Astrocyte (in vitro differentiated cells and primary cell): ENCODE data around the gene SYNE1. TPM values are rescaled to one million over a fixed set of nuclear protein-coding genes. Genes with fewer than 3 reads are reported as not detected.

Experiments
- DNase-seq: peaks from one replicate; pipeline ENCODE4 v3.0.0-alpha.2; 2010; ENCODE audit warnings: low read depth
- FAIRE-seq: peaks from 2 replicates; lab custom pipeline; 2011; peaks lifted over from hg19 to GRCh38; lab: Jason Lieb, UNC
- H2AFZ ChIP-seq: 2 replicates; pipeline ENCODE4 v1.6.0; 2012; ENCODE audit warnings: low read depth, low read length, inconsistent platforms
- H3K27ac ChIP-seq: 2 replicates; pipeline ENCODE4 v1.5.1; 2011; ENCODE audit warnings: low read depth, low read length, inconsistent platforms
- H3K27me3 ChIP-seq: 2 replicates; pipeline ENCODE4 v1.6.0; 2011; ENCODE audit warnings: low read length, inconsistent platforms; ENCODE audit not compliant: insufficient read depth
- H3K36me3 ChIP-seq: 2 replicates; pipeline ENCODE4 v1.5.1; 2011; ENCODE audit warnings: low read length, inconsistent platforms; ENCODE audit not compliant: insufficient read depth
- H3K4me1 ChIP-seq: 2 replicates; pipeline ENCODE4 v1.5.1; 2011; ENCODE audit warnings: low read length, inconsistent platforms; ENCODE audit not compliant: insufficient read depth
- H3K4me2 ChIP-seq: 2 replicates; pipeline ENCODE4 v1.6.0; 2012; ENCODE audit warnings: low read length, inconsistent platforms
- H3K4me3 ChIP-seq: 2 replicates; pipeline ENCODE4 v1.5.1; 2011; ENCODE audit warnings: low read depth, mild to moderate bottlenecking, low read length, inconsistent platforms; ENCODE audit not compliant: insufficient read depth
- H3K79me2 ChIP-seq: 2 replicates; pipeline ENCODE4 v1.6.0; 2012; ENCODE audit warnings: mild to moderate bottlenecking, low read length, inconsistent platforms; ENCODE audit not compliant: insufficient read depth
- H3K9ac ChIP-seq: 2 replicates; pipeline ENCODE4 v1.6.0; 2012; ENCODE audit warnings: mild to moderate bottlenecking, low read length, inconsistent platforms
- H3K9me3 ChIP-seq: 2 replicates; pipeline ENCODE4 v1.5.1; 2012; ENCODE audit warnings: low read depth, mild to moderate bottlenecking, low read length, inconsistent platforms; ENCODE audit not compliant: insufficient read depth
- H4K20me1 ChIP-seq: 2 replicates; pipeline ENCODE4 v1.6.0; 2012; ENCODE audit warnings: low read length, inconsistent platforms; ENCODE audit not compliant: insufficient read depth
- H3K27ac Mint-ChIP-seq: one replicate; pipeline ENCODE4 v1.8.0; 2021; ENCODE audit warnings: mild to moderate bottlenecking, mixed read lengths; ENCODE audit not compliant: unreplicated experiment
- H3K27me3 Mint-ChIP-seq: one replicate; pipeline ENCODE4 v1.8.0; 2021; ENCODE audit warnings: low read depth, mixed read lengths; ENCODE audit not compliant: unreplicated experiment
- H3K36me3 Mint-ChIP-seq: one replicate; pipeline ENCODE4 v1.8.0; 2021; ENCODE audit warnings: low read depth, mixed read lengths; ENCODE audit not compliant: unreplicated experiment
- H3K4me1 Mint-ChIP-seq: one replicate; pipeline ENCODE4 v1.8.0; 2021; ENCODE audit warnings: low read depth, mixed read lengths; ENCODE audit not compliant: unreplicated experiment
- H3K4me3 Mint-ChIP-seq: one replicate; pipeline ENCODE4 v1.8.0; 2021; ENCODE audit warnings: mild to moderate bottlenecking, moderate library complexity, mixed read lengths; ENCODE audit not compliant: unreplicated experiment
- H3K9me3 Mint-ChIP-seq: one replicate; pipeline ENCODE4 v1.8.0; 2021; ENCODE audit warnings: mild to moderate bottlenecking, mixed read lengths; ENCODE audit not compliant: unreplicated experiment
- CTCF ChIP-seq: IDR thresholded peaks from 2 replicates; pipeline ENCODE4 v1.5.1; 2011; ENCODE audit warnings: low read depth, mild to moderate bottlenecking, inconsistent platforms, low read length, moderate library complexity; ENCODE audit not compliant: insufficient read depth
- total RNA-seq: library from RNA; stranded (reverse); gene quantifications from 2 replicates; pipeline ENCODE4 v1.2.1, GENCODE V29; 2021

SYNE1 gene
- total RNA-seq, 1 donor from 2014 or later, result 66.5 TPM

GRCh38 chr6:152236370-152237097 lies 400.6 kb downstream of the SYNE1 start:
- Histone ChIP-seq H3K4me3 (no peak overlapping the region), H2AFZ (no peak overlapping the region), H3K9ac (no peak overlapping the region), H3K27me3 (no peaks in the 10 kb centered on the region), H3K4me2 (no peak overlapping the region), H3K9me3 (no peaks in the 10 kb centered on the region), H4K20me1 (no peaks in the 10 kb centered on the region), H3K4me1 (peaks cover 6% of the 10 kb centered on the region), H3K79me2 (no peaks in the 10 kb centered on the region), H3K27ac (no peak overlapping the region), H3K36me3 (peaks cover 49% of the 10 kb centered on the region)
- DNase-seq, result no peak
- Mint-ChIP-seq H3K4me1 (peaks cover 19% of the 10 kb centered on the region), H3K36me3 (peaks cover 28% of the 10 kb centered on the region), H3K4me3 (no peak overlapping the region), H3K27me3 (no peaks in the 10 kb centered on the region), H3K27ac (no peak overlapping the region), H3K9me3 (peaks cover 2% of the 10 kb centered on the region)
- TF ChIP-seq CTCF, result no peak
- no peak for FAIRE-seq

GRCh38 chr6:152233547-152234320 lies 403.4 kb downstream of the SYNE1 start:
- H3K4me3 ChIP-seq, result no peak overlapping the region
- FAIRE-seq, result no peak
- no peak overlapping the region for H3K4me3 Mint-ChIP-seq
- H3K9ac ChIP-seq, result peak overlapping the region; percentile 19
- H4K20me1 ChIP-seq, result no peaks in the 10 kb centered on the region
- H3K27me3 ChIP-seq, result no peaks in the 10 kb centered on the region
- peaks cover 45% of the 10 kb centered on the region for H3K36me3 ChIP-seq
- H3K27ac Mint-ChIP-seq, result peak overlapping the region; percentile 96
- DNase-seq, result no peak
- H3K79me2 ChIP-seq, result no peaks in the 10 kb centered on the region
- H3K4me1 Mint-ChIP-seq, result peaks cover 19% of the 10 kb centered on the region
- peaks cover 6% of the 10 kb centered on the region for H3K4me1 ChIP-seq
- H3K36me3 Mint-ChIP-seq, result peaks cover 31% of the 10 kb centered on the region
- H2AFZ ChIP-seq, result no peak overlapping the region
- H3K27me3 Mint-ChIP-seq, result no peaks in the 10 kb centered on the region
- H3K4me2 ChIP-seq, result peak overlapping the region; percentile 42
- H3K27ac ChIP-seq, result peak overlapping the region; percentile 54
- H3K9me3 ChIP-seq, result no peaks in the 10 kb centered on the region
- peaks cover 2% of the 10 kb centered on the region for H3K9me3 Mint-ChIP-seq
- TF ChIP-seq CTCF, result no peak
